ENCODE measurements around the gene DYNC1I2.

DYNC1I2 gene

DNA sequence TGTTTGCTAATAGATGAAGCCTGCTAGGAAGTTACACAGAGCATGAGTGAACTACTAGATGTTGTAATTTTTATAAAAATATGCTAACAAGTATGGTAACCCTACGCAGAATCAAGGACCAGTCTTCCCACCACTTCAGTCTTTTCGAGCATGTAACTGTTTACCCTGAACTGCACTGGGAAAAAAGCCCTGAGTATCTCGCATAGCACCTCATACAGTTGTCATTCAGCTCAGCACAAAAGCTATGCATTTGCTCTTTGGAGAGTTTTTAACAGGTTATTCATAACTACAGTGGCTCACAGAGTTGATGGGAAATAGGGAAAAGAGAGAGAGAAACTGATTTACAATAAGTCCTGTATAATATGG is 42.7 kb downstream of the DYNC1I2 start:
- TF ChIP-seq EP300 (IDR thresholded peaks at IDR 0.05; ENCODE audit: borderline replicate concordance) (no peak), FOXM1 (IDR thresholded peaks at IDR 0.05; ENCODE audit: borderline replicate concordance, low read depth) (no peak), EGR1 (IDR thresholded peaks at IDR 0.05) (no peak), CEBPB (IDR thresholded peaks at IDR 0.05) (no peak), TAF1 (IDR thresholded peaks at IDR 0.05; ENCODE audit: low read depth) (no peak), ZBTB7A (IDR thresholded peaks at IDR 0.05; ENCODE audit: low read depth) (no peak), CREB1 (IDR thresholded peaks at IDR 0.05; ENCODE audit: low read depth) (no peak), NFIC (IDR thresholded peaks at IDR 0.05) (no peak), YY1 (IDR thresholded peaks at IDR 0.05; ENCODE audit: low read depth) (no peak), RAD21 (IDR thresholded peaks at IDR 0.05; ENCODE audit: low read depth) (no peak), TEAD4 (IDR thresholded peaks at IDR 0.05) (no peak), TCF12 (IDR thresholded peaks at IDR 0.05; ENCODE audit: low read depth) (no peak)
- TF ChIP-seq, protein P1, sequence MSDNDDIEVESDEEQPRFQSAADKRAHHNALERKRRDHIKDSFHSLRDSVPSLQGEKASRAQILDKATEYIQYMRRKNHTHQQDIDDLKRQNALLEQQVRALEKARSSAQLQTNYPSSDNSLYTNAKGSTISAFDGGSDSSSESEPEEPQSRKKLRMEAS (IDR thresholded peaks at IDR 0.05) = no peak
- TF ChIP-seq, protein P2, sequence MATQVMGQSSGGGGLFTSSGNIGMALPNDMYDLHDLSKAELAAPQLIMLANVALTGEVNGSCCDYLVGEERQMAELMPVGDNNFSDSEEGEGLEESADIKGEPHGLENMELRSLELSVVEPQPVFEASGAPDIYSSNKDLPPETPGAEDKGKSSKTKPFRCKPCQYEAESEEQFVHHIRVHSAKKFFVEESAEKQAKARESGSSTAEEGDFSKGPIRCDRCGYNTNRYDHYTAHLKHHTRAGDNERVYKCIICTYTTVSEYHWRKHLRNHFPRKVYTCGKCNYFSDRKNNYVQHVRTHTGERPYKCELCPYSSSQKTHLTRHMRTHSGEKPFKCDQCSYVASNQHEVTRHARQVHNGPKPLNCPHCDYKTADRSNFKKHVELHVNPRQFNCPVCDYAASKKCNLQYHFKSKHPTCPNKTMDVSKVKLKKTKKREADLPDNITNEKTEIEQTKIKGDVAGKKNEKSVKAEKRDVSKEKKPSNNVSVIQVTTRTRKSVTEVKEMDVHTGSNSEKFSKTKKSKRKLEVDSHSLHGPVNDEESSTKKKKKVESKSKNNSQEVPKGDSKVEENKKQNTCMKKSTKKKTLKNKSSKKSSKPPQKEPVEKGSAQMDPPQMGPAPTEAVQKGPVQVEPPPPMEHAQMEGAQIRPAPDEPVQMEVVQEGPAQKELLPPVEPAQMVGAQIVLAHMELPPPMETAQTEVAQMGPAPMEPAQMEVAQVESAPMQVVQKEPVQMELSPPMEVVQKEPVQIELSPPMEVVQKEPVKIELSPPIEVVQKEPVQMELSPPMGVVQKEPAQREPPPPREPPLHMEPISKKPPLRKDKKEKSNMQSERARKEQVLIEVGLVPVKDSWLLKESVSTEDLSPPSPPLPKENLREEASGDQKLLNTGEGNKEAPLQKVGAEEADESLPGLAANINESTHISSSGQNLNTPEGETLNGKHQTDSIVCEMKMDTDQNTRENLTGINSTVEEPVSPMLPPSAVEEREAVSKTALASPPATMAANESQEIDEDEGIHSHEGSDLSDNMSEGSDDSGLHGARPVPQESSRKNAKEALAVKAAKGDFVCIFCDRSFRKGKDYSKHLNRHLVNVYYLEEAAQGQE (IDR thresholded peaks at IDR 0.05; ENCODE audit: low read depth) = no peak
- TF ChIP-seq, protein P3, sequence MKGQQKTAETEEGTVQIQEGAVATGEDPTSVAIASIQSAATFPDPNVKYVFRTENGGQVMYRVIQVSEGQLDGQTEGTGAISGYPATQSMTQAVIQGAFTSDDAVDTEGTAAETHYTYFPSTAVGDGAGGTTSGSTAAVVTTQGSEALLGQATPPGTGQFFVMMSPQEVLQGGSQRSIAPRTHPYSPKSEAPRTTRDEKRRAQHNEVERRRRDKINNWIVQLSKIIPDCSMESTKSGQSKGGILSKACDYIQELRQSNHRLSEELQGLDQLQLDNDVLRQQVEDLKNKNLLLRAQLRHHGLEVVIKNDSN (IDR thresholded peaks at IDR 0.05) = no peak

DNA sequence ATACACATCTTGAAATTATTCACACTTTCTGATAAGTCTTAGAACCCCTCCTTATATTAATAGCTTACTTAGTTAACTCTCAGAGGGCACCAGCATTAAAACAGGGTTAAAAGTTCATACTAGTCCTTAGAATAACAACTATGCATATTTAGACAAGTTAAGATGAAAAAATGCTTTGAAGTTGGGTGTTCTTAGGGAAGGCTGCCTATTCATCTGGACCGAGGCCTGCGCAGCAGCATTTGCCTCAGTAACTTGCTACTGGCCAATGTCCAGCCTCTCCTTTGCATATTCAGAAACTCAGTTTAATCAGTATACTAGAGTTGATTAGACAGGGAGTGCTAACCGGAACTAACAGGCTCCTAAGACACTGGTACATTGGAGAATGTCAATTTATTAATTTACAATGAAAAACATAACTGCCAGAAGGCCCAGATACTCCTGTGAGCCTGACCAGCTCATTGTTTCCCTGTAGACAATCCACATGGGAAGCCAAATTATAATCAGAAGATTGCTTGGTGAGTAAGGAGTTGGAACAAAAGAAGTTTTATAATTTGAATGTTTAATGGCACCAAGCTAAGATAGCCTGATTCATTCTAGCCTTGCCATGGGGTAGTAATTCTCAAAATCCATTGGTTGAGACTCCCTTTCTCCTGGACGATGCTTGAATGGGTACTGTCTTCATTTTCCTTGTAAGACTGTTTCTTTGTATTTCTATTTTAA is 48.9 kb downstream of the DYNC1I2 start:
- TF ChIP-seq RAD21 (IDR thresholded peaks at IDR 0.05; ENCODE audit: low read depth) = no peak
- no peak for TF ChIP-seq CREB1 (IDR thresholded peaks at IDR 0.05; ENCODE audit: low read depth)
- no peak for TF ChIP-seq CEBPB (IDR thresholded peaks at IDR 0.05)
- no peak for TF ChIP-seq FOXM1 (IDR thresholded peaks at IDR 0.05; ENCODE audit: borderline replicate concordance, low read depth)
- no peak for TF ChIP-seq TAF1 (IDR thresholded peaks at IDR 0.05; ENCODE audit: low read depth)
- no peak for TF ChIP-seq TEAD4 (IDR thresholded peaks at IDR 0.05)
- no peak for TF ChIP-seq EGR1 (IDR thresholded peaks at IDR 0.05)
- no peak for TF ChIP-seq TCF12 (IDR thresholded peaks at IDR 0.05; ENCODE audit: low read depth)

DNA sequence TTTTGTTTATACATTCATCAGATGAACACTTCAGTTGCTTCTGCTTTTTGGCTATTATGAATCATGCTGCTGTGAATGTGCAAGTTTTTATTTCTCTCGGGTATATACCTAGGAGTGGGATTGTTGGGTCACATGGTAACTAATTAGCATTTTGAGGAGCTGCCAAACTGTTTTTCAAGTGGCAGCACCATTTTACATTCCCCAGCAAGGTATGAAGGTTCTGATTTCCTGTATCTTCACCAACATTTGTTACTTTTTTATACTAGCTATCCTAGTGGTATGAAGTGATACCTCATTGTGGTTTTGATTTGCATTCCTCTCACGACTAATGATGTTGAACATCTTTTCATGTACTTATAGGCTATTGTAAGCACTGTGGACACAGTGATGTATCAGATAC is 53.9 kb downstream of the DYNC1I2 start:
- TF ChIP-seq TEAD4 (IDR thresholded peaks at IDR 0.05) (no peak), TAF1 (IDR thresholded peaks at IDR 0.05; ENCODE audit: low read depth) (no peak), EGR1 (IDR thresholded peaks at IDR 0.05) (no peak), CEBPB (IDR thresholded peaks at IDR 0.05) (no peak), YY1 (IDR thresholded peaks at IDR 0.05; ENCODE audit: low read depth) (no peak), CREB1 (IDR thresholded peaks at IDR 0.05; ENCODE audit: low read depth) (no peak)

DNA sequence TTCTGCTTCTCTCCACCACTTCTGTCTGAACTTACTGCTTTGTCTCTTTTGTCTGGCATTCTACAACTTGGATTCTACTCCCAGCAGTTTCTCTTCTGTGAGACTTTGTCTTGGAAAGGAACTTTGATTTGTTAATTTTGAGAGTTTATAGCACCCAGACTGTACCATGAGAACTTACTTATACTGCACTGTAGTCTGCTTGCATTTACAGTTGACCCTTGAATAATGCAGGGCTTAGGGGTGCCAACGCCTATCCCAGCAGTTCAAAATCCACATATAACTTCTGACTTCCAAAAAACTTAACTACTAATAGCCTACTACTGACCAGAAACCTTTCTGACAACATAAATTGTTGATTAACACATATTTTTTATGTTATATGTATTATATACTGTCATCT is 55.5 kb downstream of the DYNC1I2 start:
- TF ChIP-seq, protein P3 (IDR thresholded peaks at IDR 0.05) = no peak
- TF ChIP-seq EP300 (IDR thresholded peaks at IDR 0.05; ENCODE audit: borderline replicate concordance) = no peak
- no peak for TF ChIP-seq FOXM1 (IDR thresholded peaks at IDR 0.05; ENCODE audit: borderline replicate concordance, low read depth)
- TF ChIP-seq, protein P1 (IDR thresholded peaks at IDR 0.05) = no peak
- TF ChIP-seq, protein P2 (IDR thresholded peaks at IDR 0.05; ENCODE audit: low read depth) = no peak
- TF ChIP-seq CEBPB (IDR thresholded peaks at IDR 0.05) = no peak
- no peak for TF ChIP-seq ZBTB7A (IDR thresholded peaks at IDR 0.05; ENCODE audit: low read depth)
- TF ChIP-seq NFIC (IDR thresholded peaks at IDR 0.05) = no peak
- TF ChIP-seq RAD21 (IDR thresholded peaks at IDR 0.05; ENCODE audit: low read depth) = no peak
- no peak for TF ChIP-seq TCF12 (IDR thresholded peaks at IDR 0.05; ENCODE audit: low read depth)
- TF ChIP-seq CREB1 (IDR thresholded peaks at IDR 0.05; ENCODE audit: low read depth) = no peak
- TF ChIP-seq TAF1 (IDR thresholded peaks at IDR 0.05; ENCODE audit: low read depth) = no peak
- TF ChIP-seq EGR1 (IDR thresholded peaks at IDR 0.05) = no peak
- no peak for TF ChIP-seq YY1 (IDR thresholded peaks at IDR 0.05; ENCODE audit: low read depth)
- TF ChIP-seq TEAD4 (IDR thresholded peaks at IDR 0.05) = no peak

DNA sequence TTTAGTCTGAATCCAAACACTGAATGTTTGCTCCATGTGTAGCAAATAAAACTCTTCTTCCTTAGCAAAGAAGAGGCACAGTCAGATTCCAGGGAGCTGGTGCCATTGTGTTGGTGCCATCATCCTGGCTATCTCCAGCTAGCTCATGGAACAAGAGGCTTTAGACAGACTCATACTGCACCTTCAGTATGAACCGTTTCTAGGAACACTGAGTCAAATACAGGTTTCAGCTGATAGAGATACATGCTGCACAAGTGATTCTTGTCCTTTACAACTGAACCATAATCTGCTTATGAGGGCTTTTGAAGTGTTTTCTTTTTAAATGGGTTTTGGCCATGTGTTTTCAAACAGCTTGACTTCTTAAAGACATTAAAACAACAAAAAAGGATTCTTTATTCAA is 57.9 kb downstream of the DYNC1I2 start:
- TF ChIP-seq CREB1 (IDR thresholded peaks at IDR 0.05; ENCODE audit: low read depth) (no peak), TAF1 (IDR thresholded peaks at IDR 0.05; ENCODE audit: low read depth) (no peak), TEAD4 (IDR thresholded peaks at IDR 0.05) (no peak)

DNA sequence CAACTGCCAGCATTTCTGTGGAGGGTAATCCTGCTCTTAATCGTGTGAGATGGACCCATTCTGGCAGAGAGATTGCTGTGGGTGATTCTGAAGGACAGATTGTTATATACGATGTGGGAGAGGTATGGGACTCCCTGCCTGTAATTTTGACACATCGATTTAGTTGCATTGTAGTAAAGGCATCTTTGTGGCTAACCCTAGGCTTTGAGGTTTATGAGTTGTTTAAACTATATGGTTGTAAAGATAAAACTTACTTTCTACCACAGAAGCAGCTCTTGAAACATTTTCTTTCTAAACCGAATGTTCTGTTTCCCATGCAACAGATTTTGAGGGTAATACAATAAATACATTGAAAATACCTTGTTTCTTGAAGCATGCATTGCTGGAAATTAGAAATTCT is 58.5 kb downstream of the DYNC1I2 start:
- no peak for TF ChIP-seq EGR1 (IDR thresholded peaks at IDR 0.05)
- TF ChIP-seq, protein P1 (IDR thresholded peaks at IDR 0.05) = no peak
- TF ChIP-seq TEAD4 (IDR thresholded peaks at IDR 0.05) = no peak
- no peak for TF ChIP-seq CREB1 (IDR thresholded peaks at IDR 0.05; ENCODE audit: low read depth)
- TF ChIP-seq, protein P3 (IDR thresholded peaks at IDR 0.05) = no peak
- TF ChIP-seq NFIC (IDR thresholded peaks at IDR 0.05) = no peak
- no peak for TF ChIP-seq EP300 (IDR thresholded peaks at IDR 0.05; ENCODE audit: borderline replicate concordance)
- TF ChIP-seq YY1 (IDR thresholded peaks at IDR 0.05; ENCODE audit: low read depth) = no peak
- no peak for TF ChIP-seq CEBPB (IDR thresholded peaks at IDR 0.05)

All from Ishikawa (cell line).